HepG2 (cell line): ENCODE results near the gene MTA1. TPM values are rescaled to one million over a fixed set of nuclear protein-coding genes. Genes with fewer than 3 reads are reported as not detected.

Experiments used
- ATAC-seq: fragments of 200-7000 bp; cut with Tn5 transposase; 3 replicates; pipeline ENCODE4 v1.9.1; 2020; ENCODE audit warnings: mild to moderate bottlenecking, moderate library complexity
- BruUV-seq: library from RNA; stranded (reverse); fragments of 400-500 nt; replicated peaks from 2 replicates; lab custom pipeline; 2021; lab: Mats Ljungman, UMichigan
- CTCF ChIA-PET: fragments of 300-600 bp; formaldehyde crosslinking; extraction: SDS; loops from one replicate; lab custom pipeline; 2021; ENCODE audit warnings: low total read pairs, inconsistent platforms, low intra/inter-chr PET ratio; lab: Yijun Ruan, JAX
- POLR2A ChIA-PET: fragments of 350-600 bp; sonication (Branson Sonifier 250); formaldehyde crosslinking; loops from one replicate; lab custom pipeline; 2020; ENCODE audit warnings: antibody characterized with exemption, inconsistent platforms; lab: Yijun Ruan, JAX
- DNase-seq: peaks from one replicate; pipeline ENCODE4 v3.0.0-alpha.2; 2015; ENCODE audit warnings: low spot score
- FAIRE-seq: peaks from 3 replicates; lab custom pipeline; 2011; peaks lifted over from hg19 to GRCh38; lab: Jason Lieb, UNC
- H2AFZ ChIP-seq: one replicate; pipeline ENCODE4 v1.6.1; 2011; ENCODE audit warnings: low read length, inconsistent platforms
- H3K27ac ChIP-seq: fragments of 300-600 bp; 3 replicates; pipeline ENCODE4 v1.8.0; 2011; ENCODE audit warnings: mixed run types, mild to moderate bottlenecking, mixed read lengths, low read length, inconsistent platforms; ENCODE audit not compliant: insufficient read depth; ENCODE audit errors: extremely low read length
- H3K27me3 ChIP-seq, 2 experiments: fragments of 200-600 bp in 1 of 2; 2 replicates in 1 of 2; 3 replicates in 1 of 2; pipeline versions ENCODE4 v1.6.0 to v1.8.0; 2011; ENCODE audit warnings: low read length in 2 of 2, mild to moderate bottlenecking in 2 of 2, moderate library complexity in 2 of 2, inconsistent platforms in 1 of 2; ENCODE audit not compliant: insufficient read depth in 2 of 2, control insufficient read depth in 1 of 2
- H3K36me3 ChIP-seq, 2 experiments: fragments of 200-600 bp in 1 of 2; replicated peaks in 1 of 2; 2 replicates in 1 of 2; 3 replicates in 1 of 2; pipeline versions ENCODE4 v1.5.1 to v1.8.0; 2011; ENCODE audit warnings: low read length in 2 of 2, inconsistent platforms in 1 of 2; ENCODE audit not compliant: insufficient read depth in 2 of 2, control insufficient read depth in 1 of 2
- H3K4me1 ChIP-seq: 2 replicates; pipeline ENCODE4 v1.5.1; 2012; ENCODE audit warnings: low read length, inconsistent platforms; ENCODE audit not compliant: insufficient read depth
- H3K4me2 ChIP-seq: 2 replicates; pipeline ENCODE4 v1.6.0; 2011; ENCODE audit warnings: low read depth, low read length, inconsistent platforms
- H3K4me3 ChIP-seq, 3 experiments: fragments of 200-600 bp in 1 of 3; sonication (generic), shearing (Covaris generic) in 1 of 3; replicated peaks in 1 of 3; 2 replicates each; pipeline ENCODE4 v1.5.1; 2011 to 2016; ENCODE audit warnings: low read length in 3 of 3, inconsistent platforms in 2 of 3, low read depth in 2 of 3, mild to moderate bottlenecking in 2 of 3, control low read depth in 1 of 3, mixed read lengths in 1 of 3; ENCODE audit not compliant: insufficient read depth in 1 of 3
- H3K79me2 ChIP-seq: one replicate; pipeline ENCODE4 v1.6.1; 2011; ENCODE audit warnings: low read length, inconsistent platforms; ENCODE audit not compliant: insufficient read depth
- H3K9ac ChIP-seq: 2 replicates; pipeline ENCODE4 v1.6.0; 2011; ENCODE audit warnings: mild to moderate bottlenecking, low read depth, low read length, inconsistent platforms; ENCODE audit not compliant: insufficient read depth
- H3K9me3 ChIP-seq: 2 replicates; pipeline ENCODE4 v1.5.1; 2012; ENCODE audit warnings: mild to moderate bottlenecking, low read length
- H4K20me1 ChIP-seq: 2 replicates; pipeline ENCODE4 v1.6.0; 2011; ENCODE audit warnings: inconsistent platforms, mild to moderate bottlenecking, low read length, moderate library complexity; ENCODE audit not compliant: insufficient read depth
- CBFB ChIP-seq: sonication (generic); formaldehyde crosslinking; IDR thresholded peaks from 2 replicates; pipeline ENCODE4 v1.4.0; 2020; ENCODE audit warnings: missing genetic modification reagents
- CCAR2 ChIP-seq: fragments of 200-400 bp; formaldehyde crosslinking; optimal IDR thresholded peaks from 2 replicates; pipeline ENCODE3; 2018; ENCODE audit warnings: low read depth, mild to moderate bottlenecking, low read length, moderate library complexity
- KLF11 ChIP-seq: IDR thresholded peaks from 2 replicates; pipeline ENCODE4 v1.6.1; 2016; ENCODE audit warnings: missing compliant biosample characterization
- PAX8 ChIP-seq: sonication (generic); formaldehyde crosslinking; IDR thresholded peaks from 2 replicates; pipeline ENCODE4 v1.8.0; 2022; ENCODE audit warnings: mild to moderate bottlenecking, missing genetic modification reagents, borderline replicate concordance
- RARA ChIP-seq: IDR thresholded peaks from 2 replicates; pipeline ENCODE4 v1.6.1; 2016; ENCODE audit warnings: missing genetic modification reagents, missing compliant biosample characterization
- SAFB2 ChIP-seq: sonication (generic); formaldehyde crosslinking; IDR thresholded peaks from 2 replicates; pipeline ENCODE4 v1.5.1; 2020; ENCODE audit warnings: missing genetic modification reagents, low read depth, mild to moderate bottlenecking, borderline replicate concordance
- SKI ChIP-seq: fragments of 450-650 bp; IDR thresholded peaks from one replicate; pipeline ENCODE4 v1.6.1; 2018; ENCODE audit warnings: mild to moderate bottlenecking; ENCODE audit not compliant: partially characterized antibody
- TFAP4 ChIP-seq: sonication (generic); IDR thresholded peaks from 2 replicates; pipeline ENCODE4 v1.6.1; 2016; ENCODE audit warnings: low read depth, borderline replicate concordance
- ZMYM2 ChIP-seq: sonication (generic); formaldehyde crosslinking; IDR thresholded peaks from 2 replicates; pipeline ENCODE4 v1.8.0; 2022; ENCODE audit warnings: mild to moderate bottlenecking, missing genetic modification reagents
- ZNF143 ChIP-seq: sonication (generic); formaldehyde crosslinking; IDR thresholded peaks from 2 replicates; pipeline ENCODE4 v1.4.0; 2020; ENCODE audit warnings: missing genetic modification reagents
- ZNF350 ChIP-seq: sonication (generic); formaldehyde crosslinking; IDR thresholded peaks from 2 replicates; pipeline ENCODE4 v1.4.0; 2020; ENCODE audit warnings: mild to moderate bottlenecking, low read depth, missing genetic modification reagents, borderline replicate concordance
- ZNF556 ChIP-seq: sonication (generic); formaldehyde crosslinking; IDR thresholded peaks from 2 replicates; pipeline ENCODE4 v1.4.0; 2020; ENCODE audit warnings: mild to moderate bottlenecking, missing genetic modification reagents, borderline replicate concordance
- ZNF614 ChIP-seq: IDR thresholded peaks from 2 replicates; pipeline ENCODE4 v1.6.1; 2018; ENCODE audit warnings: missing biosample characterization, missing genetic modification reagents, inconsistent platforms, borderline replicate concordance
- WGBS: methylation state at CpG from one replicate; pipeline ENCODE4 v1.1.6; 2017; ENCODE audit warnings: low lambda C conversion rate; 5-methylcytosine and 5-hydroxymethylcytosine counted together
- in situ Hi-C: cut with HindIII; loops from 2 replicates; pipeline ENCODE4 v1.10.0; 2017; ENCODE audit warnings: low pct_unique_long_range_greater_than_20kb; ENCODE audit not compliant: extremely low pct_ligation_motif_present
- intact Hi-C: fragments of 100-400 bp; cut with micrococcal nuclease; formaldehyde crosslinking; loops from one replicate; pipeline ENCODE4 v1.10.0; 2022; ENCODE audit not compliant: unreplicated experiment
- polyA plus RNA-seq, 8 experiments: library from polyadenylated mRNA; depleted of rRNA in 3 of 8; stranded (reverse) in 7 of 8; unstranded in 1 of 8; fragments of >200 nt; fragmentation: Illumina TruSeq in 4 of 8; extraction: Trizol in 4 of 8; gene quantifications; 2 replicates each; pipeline versions ENCODE4 v1.2.1 to v1.2.3, GENCODE V29; 2011 to 2016; ENCODE audit warnings: low read depth in 4 of 8, missing spikeins in 1 of 8, mixed read lengths in 1 of 8; ENCODE audit not compliant: insufficient read depth in 1 of 8
- total RNA-seq, 5 experiments: library from RNA; depleted of rRNA; stranded (reverse); fragments of >200 nt; fragmentation: Illumina TruSeq; extraction: Trizol; gene quantifications; 2 replicates each; pipeline ENCODE4 v1.2.3, GENCODE V29; 2016; ENCODE audit warnings: low read depth in 1 of 5
- TF ChIP-seq, protein P1 (sequence below): IDR thresholded peaks from 2 replicates; pipeline ENCODE4 v1.6.1; 2016; ENCODE audit warnings: low read depth
- TF ChIP-seq, protein P2 (sequence below): sonication (generic); formaldehyde crosslinking; IDR thresholded peaks from 2 replicates; pipeline ENCODE4 v1.5.0; 2020; ENCODE audit warnings: mild to moderate bottlenecking, missing genetic modification reagents
- TF ChIP-seq, protein P3 (sequence below): sonication (generic); formaldehyde crosslinking; IDR thresholded peaks from 2 replicates; pipeline ENCODE4 v1.4.0; 2020; ENCODE audit warnings: mild to moderate bottlenecking, missing genetic modification reagents, borderline replicate concordance

The MTA1 gene
- total and polyA plus RNA-seq, 2 of the 13 experiments (the other 11 are each of a cell fraction or from before 2014, with no cell fraction given), result 35.2 to 85.8 TPM

- ChIA-PET POLR2A (interaction anchor here (0.7 to 1.5 kb wide), 2 partner anchors 10 to 15 kb away, joined by 3 to 12 read pairs; partner anchors contain the start of gene TEX22), CTCF (no interaction called here)
- FAIRE-seq (no peak), DNase-seq (no peak), ATAC-seq (no peak)
- Histone ChIP-seq H3K9ac (no peak overlapping the region), H3K79me2 (no peaks in the 10 kb centered on the region), H3K4me1 (peaks cover 34% of the 10 kb centered on the region), H3K36me3 (no peaks in the 10 kb centered on the region), H4K20me1 (no peaks in the 10 kb centered on the region; the same call in 1 of the 2 replicates), H3K27ac (no peak overlapping the region), H3K9me3 (no peaks in the 10 kb centered on the region), H3K4me2 (no peak overlapping the region), H2AFZ (no peak overlapping the region), H3K4me3 (no peak overlapping the region), H3K27me3 (peaks cover 2 to 49% of the 10 kb centered on the region in 2 experiments; a peak in 4 of 5 replicates)
- TF ChIP-seq SKI (no peak), PAX8 (no peak), CBFB (CRISPR knock-in tag) (no peak), RARA (CRISPR knock-in tag) (peak; percentile 60), ZNF143 (CRISPR knock-in tag) (no peak), SAFB2 (CRISPR knock-in tag) (no peak), CCAR2 (no peak), ZNF556 (no peak), KLF11 (CRISPR knock-in tag) (no peak), ZMYM2 (no peak), TFAP4 (no peak), ZNF350 (CRISPR knock-in tag) (no peak), ZNF614 (CRISPR knock-in tag) (no peak)
- TF ChIP-seq, protein P1, sequence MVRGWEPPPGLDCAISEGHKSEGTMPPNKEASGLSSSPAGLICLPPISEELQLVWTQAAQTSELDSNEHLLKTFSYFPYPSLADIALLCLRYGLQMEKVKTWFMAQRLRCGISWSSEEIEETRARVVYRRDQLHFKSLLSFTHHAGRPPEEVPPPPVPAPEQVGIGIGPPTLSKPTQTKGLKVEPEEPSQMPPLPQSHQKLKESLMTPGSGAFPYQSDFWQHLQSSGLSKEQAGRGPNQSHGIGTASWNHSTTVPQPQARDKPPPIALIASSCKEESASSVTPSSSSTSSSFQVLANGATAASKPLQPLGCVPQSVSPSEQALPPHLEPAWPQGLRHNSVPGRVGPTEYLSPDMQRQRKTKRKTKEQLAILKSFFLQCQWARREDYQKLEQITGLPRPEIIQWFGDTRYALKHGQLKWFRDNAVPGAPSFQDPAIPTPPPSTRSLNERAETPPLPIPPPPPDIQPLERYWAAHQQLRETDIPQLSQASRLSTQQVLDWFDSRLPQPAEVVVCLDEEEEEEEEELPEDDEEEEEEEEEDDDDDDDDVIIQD, result no peak
- TF ChIP-seq, protein P2, sequence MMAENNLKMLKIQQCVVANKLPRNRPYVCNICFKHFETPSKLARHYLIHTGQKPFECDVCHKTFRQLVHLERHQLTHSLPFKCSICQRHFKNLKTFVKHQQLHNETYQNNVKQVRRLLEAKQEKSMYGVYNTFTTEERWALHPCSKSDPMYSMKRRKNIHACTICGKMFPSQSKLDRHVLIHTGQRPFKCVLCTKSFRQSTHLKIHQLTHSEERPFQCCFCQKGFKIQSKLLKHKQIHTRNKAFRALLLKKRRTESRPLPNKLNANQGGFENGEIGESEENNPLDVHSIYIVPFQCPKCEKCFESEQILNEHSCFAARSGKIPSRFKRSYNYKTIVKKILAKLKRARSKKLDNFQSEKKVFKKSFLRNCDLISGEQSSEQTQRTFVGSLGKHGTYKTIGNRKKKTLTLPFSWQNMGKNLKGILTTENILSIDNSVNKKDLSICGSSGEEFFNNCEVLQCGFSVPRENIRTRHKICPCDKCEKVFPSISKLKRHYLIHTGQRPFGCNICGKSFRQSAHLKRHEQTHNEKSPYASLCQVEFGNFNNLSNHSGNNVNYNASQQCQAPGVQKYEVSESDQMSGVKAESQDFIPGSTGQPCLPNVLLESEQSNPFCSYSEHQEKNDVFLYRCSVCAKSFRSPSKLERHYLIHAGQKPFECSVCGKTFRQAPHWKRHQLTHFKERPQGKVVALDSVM (CRISPR knock-in tag), result peak; percentile 46; the same call in 1 of the 2 replicates
- TF ChIP-seq, protein P3, sequence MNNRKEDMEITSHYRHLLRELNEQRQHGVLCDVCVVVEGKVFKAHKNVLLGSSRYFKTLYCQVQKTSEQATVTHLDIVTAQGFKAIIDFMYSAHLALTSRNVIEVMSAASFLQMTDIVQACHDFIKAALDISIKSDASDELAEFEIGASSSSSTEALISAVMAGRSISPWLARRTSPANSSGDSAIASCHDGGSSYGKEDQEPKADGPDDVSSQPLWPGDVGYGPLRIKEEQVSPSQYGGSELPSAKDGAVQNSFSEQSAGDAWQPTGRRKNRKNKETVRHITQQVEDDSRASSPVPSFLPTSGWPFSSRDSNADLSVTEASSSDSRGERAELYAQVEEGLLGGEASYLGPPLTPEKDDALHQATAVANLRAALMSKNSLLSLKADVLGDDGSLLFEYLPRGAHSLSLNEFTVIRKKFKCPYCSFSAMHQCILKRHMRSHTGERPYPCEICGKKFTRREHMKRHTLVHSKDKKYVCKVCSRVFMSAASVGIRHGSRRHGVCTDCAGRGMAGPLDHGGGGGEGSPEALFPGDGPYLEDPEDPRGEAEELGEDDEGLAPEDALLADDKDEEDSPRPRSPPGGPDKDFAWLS (CRISPR knock-in tag), result no peak
- 36% methylated on average over 3 of the region's 3 CpGs for WGBS
- in situ Hi-C loops, result no loop called here
- no TSS peak for BruUV-seq
- intact Hi-C loops, result no loop called here
Measured at GRCh38 chr14:105409364-105409763, 10.3 kb upstream of the MTA1 start.
